OCI-LY3 (cell line): Measurements from ENCODE around the gene RPS4Y2.

Source experiments
- CTCF ChIP-seq: fragments of 200-600, 300-600 bp; sonication (generic); IDR thresholded peaks from 2 replicates; pipeline ENCODE4 v1.5.1; 2014; ENCODE audit warnings: antibody characterized with exemption, low read length, low read depth
- EZH2phosphoT487 ChIP-seq: fragments of 200-600 bp; shearing (Covaris generic); IDR thresholded peaks from 2 replicates; pipeline ENCODE4 v1.6.1; 2018; ENCODE audit warnings: antibody characterized with exemption, mixed run types, low read depth

- TF ChIP-seq CTCF = no peak
- no peak for TF ChIP-seq EZH2phosphoT487
Observed at GRCh38 chrY:20726184-20726907, 29.6 kb upstream of the RPS4Y2 start.
